ENCODE data around the gene KLHL26.

DNA sequence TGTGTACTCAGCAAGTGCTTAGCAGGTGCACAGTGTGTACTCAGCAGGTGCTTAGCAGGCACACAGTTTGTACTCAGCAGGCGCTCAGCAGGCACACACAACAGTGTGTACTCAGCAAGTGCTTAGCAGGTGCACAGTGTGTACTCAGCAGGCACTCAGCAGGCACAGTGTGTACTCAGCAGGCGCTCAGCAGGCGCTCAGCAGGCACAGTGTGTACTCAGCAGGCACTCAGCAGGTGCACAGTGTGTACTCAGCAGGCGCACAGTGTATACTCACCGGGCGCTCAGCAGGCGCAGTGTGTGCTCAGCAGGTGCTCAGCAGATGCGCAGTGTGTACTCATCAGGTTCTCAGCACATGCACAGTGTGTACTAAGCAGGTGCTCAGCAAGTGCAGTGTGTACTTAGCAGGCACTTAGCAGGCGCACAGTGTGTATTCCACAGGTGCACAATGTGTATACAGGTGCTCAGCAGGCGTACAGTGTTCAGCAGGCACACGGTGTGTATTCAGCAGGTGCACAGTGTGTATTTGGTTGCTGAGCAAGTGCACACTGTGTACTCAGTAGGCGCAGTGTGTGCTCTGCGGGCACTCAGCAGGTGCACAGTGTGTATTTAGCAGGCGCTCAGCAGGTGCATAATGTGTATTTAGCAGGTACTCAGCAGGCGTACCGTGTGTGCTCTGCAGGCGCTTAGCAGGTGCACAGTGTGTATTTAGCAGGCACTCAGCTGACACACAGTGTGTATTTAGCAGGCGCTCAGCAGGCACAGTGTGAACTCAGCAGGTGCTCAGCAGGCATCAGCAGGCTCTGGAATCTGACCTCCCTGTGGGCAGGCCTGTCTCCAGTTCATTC lies 61.7 kb downstream of the KLHL26 start:
- TF ChIP-seq EZH2phosphoT487 (IDR thresholded peaks at IDR 0.05; ENCODE audit: insufficient read depth, low read depth) (no peak), EZH2 (IDR thresholded peaks at IDR 0.05; ENCODE audit: insufficient read depth, poor library complexity, severe bottlenecking) (no peak)

Data from GM23248 (cell line).